GM12864 (cell line): ENCODE data around the gene EBNA1BP2.
A peak's percentile ranks its signal among the peaks of the same experiment; 100 is the strongest.
"Not testable (repeated sequence)": the region's sequence is repeated elsewhere in the genome, so short reads cannot be mapped to it uniquely, and the experiment has no call there.

Experiments
- DNase-seq: peaks from one replicate; pipeline ENCODE4 v3.0.0-alpha.2; 2011; ENCODE audit warnings: low read depth
- H3K4me3 ChIP-seq: 2 replicates; pipeline ENCODE4 v1.5.1; 2011; ENCODE audit warnings: mild to moderate bottlenecking, low read depth, low read length, control low read depth
- TF ChIP-seq, protein P1 (sequence below): IDR thresholded peaks from 2 replicates; pipeline ENCODE4 v1.5.1; 2011; ENCODE audit warnings: low read depth, mild to moderate bottlenecking, moderate library complexity, low read length, control low read depth, inconsistent platforms; ENCODE audit errors: missing control alignments

The EBNA1BP2 gene, protein sequence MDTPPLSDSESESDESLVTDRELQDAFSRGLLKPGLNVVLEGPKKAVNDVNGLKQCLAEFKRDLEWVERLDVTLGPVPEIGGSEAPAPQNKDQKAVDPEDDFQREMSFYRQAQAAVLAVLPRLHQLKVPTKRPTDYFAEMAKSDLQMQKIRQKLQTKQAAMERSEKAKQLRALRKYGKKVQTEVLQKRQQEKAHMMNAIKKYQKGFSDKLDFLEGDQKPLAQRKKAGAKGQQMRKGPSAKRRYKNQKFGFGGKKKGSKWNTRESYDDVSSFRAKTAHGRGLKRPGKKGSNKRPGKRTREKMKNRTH

DNA sequence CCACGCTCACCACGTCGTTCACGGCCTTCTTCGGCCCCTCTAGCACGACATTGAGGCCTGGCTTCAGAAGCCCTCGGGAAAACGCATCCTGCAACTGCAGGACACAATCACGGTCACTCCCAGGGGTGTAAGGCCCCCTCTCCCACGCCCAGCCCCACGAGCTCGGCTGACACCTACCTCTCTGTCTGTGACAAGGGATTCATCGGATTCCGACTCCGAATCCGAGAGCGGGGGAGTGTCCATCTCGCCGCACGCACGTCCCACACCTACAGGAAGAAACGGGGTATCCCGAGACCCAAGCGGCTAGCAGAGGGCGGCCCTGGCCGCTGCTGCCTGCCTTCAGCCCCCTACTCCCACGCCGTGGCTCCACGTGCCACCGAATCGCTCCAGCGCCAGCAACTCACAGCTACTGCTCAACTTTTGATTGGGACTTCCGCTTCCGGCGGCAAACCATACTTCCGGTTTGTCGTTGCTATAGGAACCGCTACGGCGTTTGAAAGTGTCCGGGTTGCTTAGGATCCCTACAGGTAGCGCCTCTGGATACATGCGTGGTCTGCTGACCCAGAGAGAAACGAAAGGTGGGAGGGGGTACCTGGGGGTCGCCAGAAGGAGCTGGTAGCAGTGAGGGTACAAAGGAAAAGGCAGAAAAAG, at the start of gene EBNA1BP2, which contains the start of gene CFAP57:
EBNA1BP2 (minus strand) TSS at position 415 of the 651 bp plus-strand sequence; CDS start at position 243, 172 bp downstream.
CFAP57 (plus strand) TSS at position 455 of the 651 bp plus-strand sequence. CDS start 424 bp downstream, outside the sequence.
- TF ChIP-seq, protein P1, sequence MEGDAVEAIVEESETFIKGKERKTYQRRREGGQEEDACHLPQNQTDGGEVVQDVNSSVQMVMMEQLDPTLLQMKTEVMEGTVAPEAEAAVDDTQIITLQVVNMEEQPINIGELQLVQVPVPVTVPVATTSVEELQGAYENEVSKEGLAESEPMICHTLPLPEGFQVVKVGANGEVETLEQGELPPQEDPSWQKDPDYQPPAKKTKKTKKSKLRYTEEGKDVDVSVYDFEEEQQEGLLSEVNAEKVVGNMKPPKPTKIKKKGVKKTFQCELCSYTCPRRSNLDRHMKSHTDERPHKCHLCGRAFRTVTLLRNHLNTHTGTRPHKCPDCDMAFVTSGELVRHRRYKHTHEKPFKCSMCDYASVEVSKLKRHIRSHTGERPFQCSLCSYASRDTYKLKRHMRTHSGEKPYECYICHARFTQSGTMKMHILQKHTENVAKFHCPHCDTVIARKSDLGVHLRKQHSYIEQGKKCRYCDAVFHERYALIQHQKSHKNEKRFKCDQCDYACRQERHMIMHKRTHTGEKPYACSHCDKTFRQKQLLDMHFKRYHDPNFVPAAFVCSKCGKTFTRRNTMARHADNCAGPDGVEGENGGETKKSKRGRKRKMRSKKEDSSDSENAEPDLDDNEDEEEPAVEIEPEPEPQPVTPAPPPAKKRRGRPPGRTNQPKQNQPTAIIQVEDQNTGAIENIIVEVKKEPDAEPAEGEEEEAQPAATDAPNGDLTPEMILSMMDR = no peak
- DNase-seq = peak; percentile 91

GRCh38 chr1:43221797-43222196, 49.7 kb upstream of the EBNA1BP2 start:
- H3K4me3 ChIP-seq = no peak overlapping the region
- TF ChIP-seq, protein P1 = no peak
- no peak for DNase-seq

More for the DNA sequence above, at the start of gene EBNA1BP2, which contains the start of gene CFAP57:
- peak within 1 kb of the TSS; percentile 82 for H3K4me3 ChIP-seq

GRCh38 chr1:43220905-43221778, 49.1 kb upstream of the EBNA1BP2 start:
- peak; percentile 84 for DNase-seq
- TF ChIP-seq, protein P1 = no peak
- H3K4me3 ChIP-seq = no peak overlapping the region

GRCh38 chr1:43217747-43218146, 45.7 kb upstream of the EBNA1BP2 start:
- no peak for DNase-seq
- H3K4me3 ChIP-seq = no peak overlapping the region
- TF ChIP-seq, protein P1 = no peak

DNA sequence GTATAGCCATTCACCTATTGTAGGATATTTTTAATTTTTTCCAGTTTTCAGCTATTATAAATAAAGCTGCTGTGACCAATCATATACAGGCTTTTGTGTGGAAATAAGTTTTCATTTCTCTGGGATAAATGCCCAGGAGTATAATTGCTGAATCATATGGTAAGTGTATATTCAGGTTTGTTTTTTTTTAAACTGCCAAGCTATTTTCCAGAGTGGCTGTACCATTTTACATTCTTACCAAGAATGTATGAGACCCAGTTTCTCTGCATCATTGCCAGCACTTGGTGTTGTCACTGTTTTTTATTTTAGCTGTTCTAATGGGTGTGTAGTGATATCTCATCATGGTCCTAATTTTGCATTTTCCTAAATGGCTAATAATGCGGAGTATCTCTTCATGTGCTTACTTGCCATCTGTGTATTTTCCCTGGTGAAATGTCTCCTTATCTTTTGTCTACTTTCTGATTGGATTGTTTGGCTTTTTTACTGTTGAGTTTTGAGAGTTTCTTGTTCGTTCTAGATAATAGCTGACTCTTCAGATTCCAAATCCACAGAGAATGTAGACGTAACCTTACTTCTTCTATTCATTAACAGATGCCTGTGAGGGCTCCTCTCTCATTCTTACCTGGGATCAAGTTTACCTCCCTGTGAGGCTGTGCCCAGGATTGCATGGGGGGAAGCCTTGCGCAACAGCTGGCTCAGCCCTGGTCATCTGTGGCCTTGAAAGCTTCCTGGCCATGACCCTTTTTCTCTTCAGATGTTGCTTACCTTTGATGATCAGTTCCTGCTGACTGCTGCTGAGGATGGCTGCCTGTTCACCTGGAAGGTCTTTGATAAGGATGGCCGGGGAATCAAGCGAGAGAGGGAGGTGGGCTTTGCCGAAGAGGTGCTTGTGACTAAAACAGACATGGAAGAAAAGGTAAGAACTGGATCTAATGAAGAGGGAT, 42.7 kb upstream of the EBNA1BP2 start:
- no peak for DNase-seq
- TF ChIP-seq, protein P1 = no peak
- H3K4me3 ChIP-seq = no peak overlapping the region

DNA sequence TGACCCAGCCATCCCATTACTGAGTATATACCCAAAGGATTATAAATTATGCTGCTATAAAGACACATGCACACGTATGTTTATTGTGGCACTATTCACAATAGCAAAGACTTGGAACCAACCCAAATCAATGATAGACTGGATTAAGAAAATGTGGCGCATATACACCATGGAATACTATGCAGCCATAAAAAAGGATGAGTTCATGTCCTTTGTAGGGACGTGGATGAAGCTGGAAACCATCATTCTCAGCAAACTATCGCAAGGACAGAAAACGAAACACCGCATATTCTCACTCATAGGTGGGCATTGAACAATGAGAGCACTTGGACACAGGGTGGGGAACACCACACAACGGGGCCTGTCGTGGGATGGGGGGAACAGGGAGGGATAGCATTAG, 36.2 kb upstream of the EBNA1BP2 start:
- not testable (repeated sequence) for DNase-seq, H3K4me3 ChIP-seq
